ENCODE data around the gene UMODL1. TPM values are rescaled to one million over a fixed set of nuclear protein-coding genes. Genes with fewer than 3 reads are reported as not detected.

Gene UMODL1
- total and polyA plus RNA-seq, 2 of the 13 experiments (the other 11 are each of a cell fraction or from before 2014, with no cell fraction given) = not detected

- DNase-seq (ENCODE audit: low spot score) (no peak), ATAC-seq (no peak), FAIRE-seq (no peak)
- no peak overlapping the region for H2AFZ ChIP-seq (ENCODE audit: low read length)
- H3K36me3 ChIP-seq (replicated peaks in 1 of 2; ENCODE audit: control insufficient read depth in 1 of 2, insufficient read depth in 2 of 2, low read length in 2 of 2) = no peaks in the 10 kb centered on the region
- H3K27ac ChIP-seq (ENCODE audit: extremely low read length, insufficient read depth, low read length) = no peak overlapping the region
- no TSS peak for BruUV-seq (replicated peaks)
- intact Hi-C loops (cut with micrococcal nuclease; ENCODE audit: unreplicated experiment) = no loop called here
- ChIA-PET POLR2A (no interaction called here), CTCF (ENCODE audit: low intra/inter-chr PET ratio, low total read pairs) (no interaction called here)
- H3K27me3 ChIP-seq (ENCODE audit: control insufficient read depth in 1 of 2, insufficient read depth in 2 of 2, low read length in 2 of 2) = peaks cover 5 to 39% of the 10 kb centered on the region in 2 experiments; a peak in 4 of 5 replicates
- H4K20me1 ChIP-seq (ENCODE audit: insufficient read depth, low read length) = no peaks in the 10 kb centered on the region
- TF ChIP-seq DR1 (CRISPR knock-in tag; IDR thresholded peaks at IDR 0.05) = no peak
- no peak for TF ChIP-seq IRF1 (CRISPR knock-in tag; IDR thresholded peaks at IDR 0.05; ENCODE audit: low read depth)
- TF ChIP-seq JDP2 (CRISPR knock-in tag; IDR thresholded peaks at IDR 0.05; ENCODE audit: borderline replicate concordance) = no peak
- no peak for TF ChIP-seq AKAP8 (CRISPR knock-in tag; IDR thresholded peaks at IDR 0.05)
- TF ChIP-seq ZNF710 (CRISPR knock-in tag; IDR thresholded peaks at IDR 0.05; ENCODE audit: borderline replicate concordance) = no peak
- TF ChIP-seq RELA (CRISPR knock-in tag; IDR thresholded peaks at IDR 0.05) = no peak
- no peak for TF ChIP-seq ZHX1 (CRISPR knock-in tag; IDR thresholded peaks at IDR 0.05; ENCODE audit: low read depth)
- TF ChIP-seq SIX1 (CRISPR knock-in tag; IDR thresholded peaks at IDR 0.05; ENCODE audit: borderline replicate concordance) = no peak
- TF ChIP-seq HIC2 (CRISPR knock-in tag; IDR thresholded peaks at IDR 0.05; ENCODE audit: low read depth) = no peak
- TF ChIP-seq ZNF503 (CRISPR knock-in tag; IDR thresholded peaks at IDR 0.05) = no peak
- 53% methylated on average over 13 of the region's 21 CpGs for WGBS (ENCODE audit: low lambda C conversion rate)
- no peak overlapping the region for H3K4me3 ChIP-seq (replicated peaks in 1 of 3; ENCODE audit: insufficient read depth in 1 of 3, low read depth in 2 of 3, low read length in 3 of 3)
- H3K79me2 ChIP-seq (ENCODE audit: insufficient read depth, low read length) = no peaks in the 10 kb centered on the region
- H3K4me2 ChIP-seq (ENCODE audit: low read depth, low read length) = no peak overlapping the region
- H3K9me3 ChIP-seq (ENCODE audit: low read length) = no peaks in the 10 kb centered on the region
- H3K4me1 ChIP-seq (ENCODE audit: insufficient read depth, low read length) = peaks cover 6% of the 10 kb centered on the region; the same call in 1 of the 2 replicates
- H3K9ac ChIP-seq (ENCODE audit: insufficient read depth, low read depth, low read length) = no peak overlapping the region
- in situ Hi-C loops (cut with HindIII; ENCODE audit: extremely low pct_ligation_motif_present, low pct_unique_long_range_greater_than_20kb) = loop anchor here (5.0 to 10.0 kb wide), 2 partner anchors 107 to 295 kb away; no protein-coding TSS in a partner anchor
Measured at GRCh38 chr21:42149656-42150473, 78.7 kb downstream of the UMODL1 start.
